Measurements from ENCODE around the gene IL17RE.
A peak's percentile ranks its signal among the peaks of the same experiment; 100 is the strongest.
"Not testable (repeated sequence)": the region's sequence is repeated elsewhere in the genome, so short reads cannot be mapped to it uniquely, and the experiment has no call there.

IL17RE gene

DNA sequence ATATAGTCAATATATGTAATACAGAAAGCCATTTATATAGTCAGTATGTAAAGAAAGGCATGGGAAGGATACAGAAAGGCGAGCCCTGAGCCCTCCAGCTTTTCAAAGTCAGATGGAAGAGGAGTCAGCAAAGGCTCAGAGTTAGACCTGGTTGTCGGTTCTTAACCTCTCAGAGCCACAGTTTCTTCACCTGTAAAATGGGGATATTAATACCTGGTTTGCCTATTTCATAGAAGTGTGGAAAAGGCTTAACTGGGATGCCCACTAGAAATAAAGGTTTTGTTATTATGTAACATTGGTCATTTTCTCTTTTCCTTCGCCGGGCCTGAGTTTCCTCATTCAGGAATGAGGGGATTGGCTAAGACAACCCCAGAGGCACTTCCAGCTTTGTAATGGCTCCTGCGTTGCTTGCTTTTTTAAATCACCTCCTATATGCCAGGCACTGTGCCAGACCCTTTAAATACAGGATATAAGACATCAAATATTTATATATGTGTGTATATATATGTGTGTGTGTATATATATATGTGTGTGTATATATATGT, 33.4 kb downstream of the IL17RE start:
- DNase-seq, result no peak

GRCh38 chr3:9937486-9938238, 35.0 kb downstream of the IL17RE start:
- DNase-seq, result no peak

DNA sequence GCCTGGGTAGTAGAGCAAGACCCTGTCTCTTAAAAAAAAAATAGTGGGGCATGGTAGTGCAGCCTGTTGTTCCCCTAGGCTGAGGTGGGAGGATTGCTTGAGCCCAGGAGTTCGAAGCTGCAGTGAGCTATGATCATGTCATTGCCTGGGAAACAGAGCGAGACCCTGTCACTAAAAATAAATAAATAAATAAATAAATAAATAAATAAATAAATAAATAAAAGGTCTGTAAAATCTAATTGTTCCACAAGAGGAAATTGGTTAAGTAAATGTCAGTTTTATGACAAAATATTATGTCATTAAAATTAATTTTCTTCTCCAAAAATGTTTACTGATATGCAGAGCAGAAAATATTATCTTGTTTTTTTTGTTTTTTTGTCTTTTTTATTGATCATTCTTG, 36.3 kb downstream of the IL17RE start:
- DNase-seq, result no peak

DNA sequence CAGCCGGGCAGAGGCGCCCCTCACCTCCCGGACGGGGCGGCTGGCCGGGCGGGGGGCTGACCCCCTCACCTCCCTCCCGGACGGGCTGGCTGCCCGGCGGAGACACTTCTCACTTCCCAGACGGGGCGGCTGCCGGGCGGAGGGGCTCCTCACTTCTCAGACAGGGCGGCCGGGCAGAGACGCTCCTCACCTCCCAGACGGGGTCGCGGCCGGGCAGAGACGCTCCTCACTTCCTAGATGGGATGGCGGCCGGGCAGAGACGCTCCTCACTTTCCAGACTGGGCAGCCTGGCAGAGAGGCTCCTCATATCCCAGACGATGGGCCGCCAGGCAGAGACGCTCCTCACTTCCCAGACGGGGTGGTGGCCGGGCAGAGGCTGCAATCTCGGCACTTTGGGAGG, 37.3 kb downstream of the IL17RE start:
- DNase-seq, result not testable (repeated sequence)

GRCh38 chr3:9940746-9941145, 38.1 kb downstream of the IL17RE start:
- no peak for DNase-seq

GRCh38 chr3:9942164-9942563, 39.5 kb downstream of the IL17RE start:
- no peak for DNase-seq

DNA sequence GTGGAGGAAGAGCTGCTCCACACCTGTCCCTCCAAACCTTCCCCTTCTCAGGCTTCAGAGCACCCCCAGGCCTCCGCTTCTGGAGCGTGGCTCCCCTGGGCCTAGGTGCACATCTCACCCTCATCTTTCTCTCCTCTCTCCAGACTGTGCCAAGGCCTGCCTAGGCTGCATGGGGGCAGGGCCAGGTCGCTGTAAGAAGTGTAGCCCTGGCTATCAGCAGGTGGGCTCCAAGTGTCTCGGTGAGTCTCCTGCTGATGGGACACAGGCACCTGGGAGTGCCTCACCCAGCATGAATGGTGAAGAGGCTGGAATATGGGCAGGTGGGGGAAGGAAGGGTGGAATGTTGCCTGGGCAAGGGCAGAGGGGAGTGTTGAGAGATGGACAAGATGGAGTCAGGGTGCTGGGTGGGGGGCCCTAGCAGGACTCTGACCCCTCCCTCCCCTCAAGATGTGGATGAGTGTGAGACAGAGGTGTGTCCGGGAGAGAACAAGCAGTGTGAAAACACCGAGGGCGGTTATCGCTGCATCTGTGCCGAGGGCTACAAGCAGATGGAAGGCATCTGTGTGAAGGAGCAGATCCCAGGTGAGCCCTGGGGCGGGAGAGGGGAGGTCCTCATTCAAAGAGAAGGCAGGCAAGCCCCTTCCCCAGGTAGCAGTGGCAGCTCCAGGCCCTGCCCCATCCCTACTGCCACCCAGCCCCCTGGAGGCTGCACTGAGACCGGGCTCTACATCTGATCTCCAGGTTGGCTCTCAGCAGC, 40.5 kb downstream of the IL17RE start:
- DNase-seq, result no peak

GRCh38 chr3:9944271-9944670, 41.6 kb downstream of the IL17RE start:
- DNase-seq, result no peak

DNA sequence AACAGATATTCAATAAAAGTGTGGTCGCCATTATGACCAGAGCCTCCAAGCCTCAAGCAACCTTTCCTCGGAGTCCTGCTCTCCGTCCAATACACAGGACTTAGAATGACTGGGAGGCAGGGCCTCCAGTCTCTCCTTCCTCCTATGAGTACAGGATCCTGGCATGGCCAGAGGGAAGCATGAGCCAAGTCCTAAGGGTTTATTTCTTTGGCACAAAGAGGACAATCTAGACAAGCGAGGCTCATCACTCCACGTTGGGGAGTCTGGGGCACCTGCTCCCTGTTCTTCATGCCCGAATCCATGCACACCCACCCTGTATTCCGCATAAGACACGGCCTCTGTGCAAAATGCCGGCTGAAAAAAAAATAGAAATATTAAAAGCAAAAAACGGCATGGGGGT, 42.7 kb downstream of the IL17RE start:
- no peak for DNase-seq

- peak; percentile 88 for DNase-seq
These were observed 43.7 kb downstream of the IL17RE start for GRCh38 chr3:9946112-9947024.

DNA sequence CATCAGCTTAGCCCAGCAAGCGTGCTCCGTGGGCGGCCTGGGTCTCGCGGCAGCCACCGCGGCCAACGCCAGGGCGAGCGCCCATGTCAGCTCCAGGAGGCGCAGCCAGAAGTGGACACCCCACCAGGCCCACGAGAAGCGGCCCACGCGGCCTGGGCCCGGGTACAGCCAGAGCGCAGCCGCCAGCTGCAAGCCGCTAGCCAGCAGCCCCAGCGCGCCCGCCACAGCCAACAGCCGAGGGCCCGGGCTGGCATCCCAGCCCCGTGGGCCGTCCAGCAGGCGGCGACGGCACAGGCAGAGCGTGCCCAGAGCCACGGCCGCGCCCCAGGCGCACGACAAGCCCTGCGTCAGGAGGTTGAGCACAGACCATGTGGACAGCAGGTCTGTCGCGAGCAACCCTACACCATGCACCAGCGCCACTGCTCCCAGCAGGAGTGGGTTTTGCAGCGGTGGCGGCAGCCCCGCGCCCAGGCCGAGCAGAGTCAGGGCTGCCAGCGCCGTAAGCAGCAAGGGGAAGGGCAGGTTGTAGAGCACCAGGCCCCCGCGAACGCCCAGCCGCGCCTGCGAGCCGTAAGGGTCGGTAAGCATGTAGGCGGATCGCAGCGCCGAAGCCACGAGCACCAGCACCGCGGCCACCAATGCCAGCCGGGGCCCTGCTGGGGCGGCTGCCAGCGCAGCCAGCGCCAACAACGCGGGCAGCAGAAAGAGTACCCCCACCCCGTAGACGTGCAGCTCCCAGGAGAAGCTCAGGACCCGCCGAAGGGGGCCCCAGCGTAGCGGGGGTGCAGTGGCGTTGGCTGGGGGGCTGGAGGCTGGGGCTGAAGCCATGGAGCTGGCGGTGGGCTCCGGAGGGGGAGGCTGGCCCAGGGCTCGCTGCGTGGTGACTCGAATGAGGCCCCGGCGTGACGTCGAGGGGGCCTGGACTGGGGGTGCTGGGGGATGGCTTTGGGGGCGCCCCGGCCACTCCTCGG, 44.7 kb downstream of the IL17RE start:
- DNase-seq, result peak; percentile 26

GRCh38 chr3:9948586-9948985, 45.9 kb downstream of the IL17RE start:
- DNase-seq, result no peak

GRCh38 chr3:9949115-9949514, 46.5 kb downstream of the IL17RE start:
- no peak for DNase-seq

- DNase-seq, result no peak
These were observed 47.0 kb downstream of the IL17RE start for GRCh38 chr3:9949626-9950025.

DNA sequence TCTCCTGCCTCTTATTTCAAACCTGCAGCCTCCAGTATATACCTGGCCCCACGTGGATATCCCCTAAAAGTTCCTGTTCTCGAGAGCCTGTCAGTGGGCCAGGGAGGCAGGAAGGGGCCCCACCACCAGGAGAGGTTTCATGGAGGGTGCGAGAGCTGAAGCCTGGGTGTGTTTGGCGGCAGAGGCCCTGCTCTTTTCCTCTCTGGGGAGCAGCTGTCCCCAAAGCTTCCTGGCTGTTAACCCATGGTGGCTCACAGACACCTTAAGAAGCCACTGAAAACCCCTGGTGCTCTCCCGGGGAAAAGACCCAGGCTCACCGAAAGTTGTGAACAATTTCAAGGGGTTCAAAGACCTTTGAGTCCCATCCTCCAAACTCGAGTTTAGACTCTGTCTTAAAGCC, 48.5 kb downstream of the IL17RE start:
- no peak for DNase-seq

DNA sequence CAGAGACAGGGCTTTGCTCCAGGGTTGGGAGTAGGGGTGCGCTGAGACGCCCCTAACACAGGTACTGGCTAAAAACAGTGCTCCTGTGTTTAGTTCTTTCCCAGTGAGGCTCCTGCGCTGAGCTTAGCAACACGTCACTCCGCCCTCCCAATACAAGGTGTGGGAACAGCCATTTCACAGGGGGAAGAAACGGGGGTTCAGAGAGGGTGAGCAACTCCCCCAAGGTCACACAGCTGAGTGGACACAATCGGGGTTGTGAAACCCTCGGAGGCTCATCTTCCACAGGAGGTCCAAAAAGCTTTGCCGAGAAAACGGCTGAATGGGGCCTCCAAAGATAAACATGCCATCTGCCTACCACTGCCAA, 48.9 kb downstream of the IL17RE start:
- DNase-seq, result no peak

DNA sequence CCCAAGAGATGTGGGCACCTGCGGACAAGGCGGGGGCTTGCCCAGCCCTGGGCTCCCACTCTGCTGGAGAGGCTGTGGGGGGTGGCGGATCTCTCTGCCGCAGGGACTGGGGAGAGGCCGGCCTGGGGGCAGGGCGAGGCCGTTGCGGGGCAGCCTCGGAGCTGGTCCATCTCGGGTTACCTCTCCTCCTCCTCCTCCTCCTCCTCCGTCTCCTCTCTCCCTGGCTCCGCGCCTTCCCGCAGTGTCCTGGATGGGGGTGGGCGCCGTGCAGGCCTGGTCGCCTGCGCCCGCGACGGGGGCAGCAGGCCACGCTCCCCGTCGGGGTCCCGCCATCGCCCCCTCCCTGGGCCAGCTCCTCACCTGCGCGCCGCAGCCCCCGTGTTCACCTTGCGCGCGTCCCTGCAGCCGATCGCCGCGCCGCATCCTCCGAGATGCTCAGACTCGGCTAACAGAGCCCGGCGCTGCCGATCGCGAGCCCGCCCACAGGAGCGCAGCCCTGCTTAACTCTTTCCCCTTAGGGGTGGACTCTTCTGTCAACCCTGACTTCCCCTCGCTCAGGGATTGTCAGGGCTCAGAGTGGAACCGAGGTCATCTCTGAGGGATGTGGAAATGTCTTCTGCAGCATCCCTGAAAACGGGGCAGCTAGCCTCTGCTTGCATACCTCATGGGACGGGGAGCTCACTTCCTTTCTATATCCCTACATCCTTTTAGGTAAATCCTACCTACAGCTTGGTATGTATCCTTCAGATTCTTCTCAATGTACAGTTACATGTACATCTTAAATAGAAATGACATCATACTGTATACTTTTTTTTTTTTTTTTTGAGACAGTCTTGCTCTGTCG, 49.5 kb downstream of the IL17RE start, which contains the start of gene PRRT3:
Gene PRRT3, minus strand, starts transcription at position 447 of the 844 bp plus-strand sequence. CDS start 2,293 bp downstream, outside the sequence.
- DNase-seq, result no peak

GRCh38 chr3:9955067-9955502, 52.4 kb downstream of the IL17RE start:
- DNase-seq, result no peak

GRCh38 chr3:9955611-9956352, 53.1 kb downstream of the IL17RE start:
- DNase-seq, result no peak

GRCh38 chr3:9957214-9957613, 54.6 kb downstream of the IL17RE start:
- no peak for DNase-seq

Measured in NCI-H774 (cell line).